Sigmoid colon (tissue), 7 donors: ENCODE results near the gene PGAP6. TPM values are rescaled to one million over a fixed set of nuclear protein-coding genes. Genes with fewer than 3 reads are reported as not detected.

Source experiments
- DNase-seq: peaks from one replicate; pipeline ENCODE4 v3.0.0-alpha.2; 2019
- H3K27ac ChIP-seq, 4 donors: fragments of 200-600 bp; sonication (generic); one replicate each; pipeline ENCODE4 v1.5.1; 2016 to 2019; ENCODE audit warnings: mild to moderate bottlenecking in 1 of 4
- H3K27me3 ChIP-seq, 3 donors: fragments of 200-600 bp; sonication (generic); one replicate each; pipeline ENCODE4 v1.5.1; 2019; ENCODE audit warnings: mild to moderate bottlenecking in 1 of 3
- H3K36me3 ChIP-seq, 4 donors: fragments of 200-600 bp; sonication (generic); one replicate each; pipeline ENCODE4 v1.5.1; 2016 to 2019
- H3K4me1 ChIP-seq, 4 donors: fragments of 200-600 bp; sonication (generic); one replicate each; pipeline ENCODE4 v1.5.1; 2017 to 2019
- H3K4me3 ChIP-seq, 4 donors: fragments of 200-600 bp; sonication (generic); one replicate each; pipeline ENCODE4 v1.5.1; 2017 to 2019; ENCODE audit warnings: mild to moderate bottlenecking in 2 of 4, moderate library complexity in 1 of 4
- H3K9me3 ChIP-seq, 4 donors: fragments of 200-600 bp in 3 of 4; sonication (generic) in 3 of 4; one replicate each; pipeline versions ENCODE4 v1.5.1 to v1.6.1; 2013 to 2019
- CTCF ChIP-seq, 4 experiments: fragments of 450-650 bp in 3 of 4; fragments of 200-600 bp in 1 of 4; IDR thresholded peaks; one replicate each; pipeline ENCODE4 v1.5.1; 2016 to 2019; ENCODE audit warnings: antibody characterized with exemption in 4 of 4, mild to moderate bottlenecking in 3 of 4, moderate library complexity in 2 of 4
- EP300 ChIP-seq, 4 donors: sonication (generic); formaldehyde crosslinking; IDR thresholded peaks; one replicate each; pipeline ENCODE4 v1.6.1; 2017; ENCODE audit warnings: antibody characterized with exemption in 4 of 4
- POLR2A ChIP-seq, 2 donors: fragments of 450-650 bp; IDR thresholded peaks; one replicate each; pipeline ENCODE4 v1.6.1; 2016; ENCODE audit warnings: antibody characterized with exemption in 2 of 2, mild to moderate bottlenecking in 2 of 2, moderate library complexity in 2 of 2
- POLR2AphosphoS5 ChIP-seq, 4 donors: sonication (generic); formaldehyde crosslinking; IDR thresholded peaks; one replicate each; pipeline ENCODE4 v1.6.1; 2017; ENCODE audit warnings: antibody characterized with exemption in 4 of 4
- WGBS, 2 donors: extraction: QIAGEN DNeasy Blood & Tissue Kit; methylation state at CpG; one replicate each; pipeline ENCODE4 v1.1.7; 2013; 5-methylcytosine and 5-hydroxymethylcytosine counted together
- intact Hi-C: fragments of 100-400 bp; cut with DNase I; formaldehyde crosslinking; loops from one replicate; pipeline ENCODE4 v1.15.1; 2023
- polyA plus RNA-seq, 3 donors: library from polyadenylated mRNA; stranded (reverse); fragments of 200-250 nt; gene quantifications; one replicate each; pipeline ENCODE4 v1.2.3, GENCODE V29; 2013
- total RNA-seq, 4 donors: library from RNA; depleted of rRNA; stranded (reverse); fragments of >200 nt; gene quantifications; one replicate each; pipeline ENCODE4 v1.1.0, GENCODE V29; 2016
- donor health status: healthy with polysubstance abuse.
- donor health status: Bipolar disorder and iron deficiency.
- donor health status: healthy.

PGAP6 gene
- total and polyA plus RNA-seq, 7 donors, result 20.7 to 109 (median 26.6) TPM

- Histone ChIP-seq H3K36me3 (no peaks in the 10 kb centered on the region), H3K4me3 (peak overlapping the region in 2 of 4 donors; percentile 76 to 99), H3K4me1 (peaks cover 3 to 73% (median 50%) of the 10 kb centered on the region in 4 donors), H3K27me3 (no peaks in the 10 kb centered on the region), H3K27ac (peak overlapping the region; percentile 1 to 89 (median 70)), H3K9me3 (no peaks in the 10 kb centered on the region)
- intact Hi-C loops, result loop anchor here (2.0 to 10.0 kb wide), 4 partner anchors 17 to 281 kb away; partner anchors contain the start of genes CAPN15, DECR2, RAB11FIP3 and RHOT2
- no peak for DNase-seq
- WGBS, 2 donors, result 11 to 21% methylated on average over 33 of the region's 33 CpGs
- TF ChIP-seq POLR2A (IDR thresholded peaks at IDR 0.05) (no peak), CTCF (IDR thresholded peaks at IDR 0.05) (no peak), EP300 (IDR thresholded peaks at IDR 0.05) (no peak), POLR2AphosphoS5 (IDR thresholded peaks at IDR 0.05) (no peak)
Observed at GRCh38 chr16:383326-384051, 1.7 kb upstream of the PGAP6 start.

GRCh38 chr16:381012-381788 lies 578 bp downstream of the PGAP6 start:
- peak overlapping the region; percentile 64 to 82 (median 76) for H3K27ac ChIP-seq
- no peaks in the 10 kb centered on the region for H3K9me3 ChIP-seq
- 1% methylated on average over 73 of the region's 73 CpGs for WGBS, 2 donors
- H3K27me3 ChIP-seq, result no peaks in the 10 kb centered on the region
- H3K36me3 ChIP-seq, result peaks cover 0 to 15% (median 12%) of the 10 kb centered on the region in 4 donors
- no peak for DNase-seq
- H3K4me1 ChIP-seq, result peaks cover 3 to 50% (median 32%) of the 10 kb centered on the region in 4 donors
- intact Hi-C loops, result loop anchor here (5.0 to 10.0 kb wide), 3 partner anchors 46 to 284 kb away; partner anchors contain the start of genes CAPN15, RAB11FIP3 and RHOT2
- TF ChIP-seq POLR2AphosphoS5 (IDR thresholded peaks at IDR 0.05), result no peak
- no peak for TF ChIP-seq CTCF (IDR thresholded peaks at IDR 0.05)
- no peak for TF ChIP-seq POLR2A (IDR thresholded peaks at IDR 0.05)
- TF ChIP-seq EP300 (IDR thresholded peaks at IDR 0.05), result no peak
- peak overlapping the region; percentile 63 to 99 (median 80) for H3K4me3 ChIP-seq

- no peak for DNase-seq
- 2 to 9% methylated on average over 12 of the region's 12 CpGs for WGBS, 2 donors
- no peak for TF ChIP-seq CTCF (IDR thresholded peaks at IDR 0.05)
- TF ChIP-seq POLR2AphosphoS5 (IDR thresholded peaks at IDR 0.05), result no peak
- no peak for TF ChIP-seq POLR2A (IDR thresholded peaks at IDR 0.05)
- no peak for TF ChIP-seq EP300 (IDR thresholded peaks at IDR 0.05)
- Histone ChIP-seq H3K36me3 (peaks cover 0 to 20% (median 17%) of the 10 kb centered on the region in 4 donors), H3K4me3 (peak overlapping the region; percentile 63 to 99 (median 80)), H3K27me3 (no peaks in the 10 kb centered on the region), H3K9me3 (no peaks in the 10 kb centered on the region), H3K4me1 (peaks cover 3 to 45% (median 31%) of the 10 kb centered on the region in 4 donors), H3K27ac (peak overlapping the region; percentile 64 to 82 (median 76))
- intact Hi-C loops, result loop anchor here (5.0 to 10.0 kb wide), 3 partner anchors 47 to 284 kb away; partner anchors contain the start of genes CAPN15, RAB11FIP3 and RHOT2
Observed at GRCh38 chr16:380762-381011, 1.1 kb downstream of the PGAP6 start.

GRCh38 chr16:379961-380761 lies 1.6 kb downstream of the PGAP6 start:
- Histone ChIP-seq H3K4me3 (peak overlapping the region; percentile 63 to 99 (median 80)), H3K9me3 (no peaks in the 10 kb centered on the region), H3K27ac (peak overlapping the region in 2 of 4 donors; percentile 75 to 76), H3K4me1 (peaks cover 3 to 45% (median 31%) of the 10 kb centered on the region in 4 donors), H3K36me3 (peaks cover 0 to 25% (median 19%) of the 10 kb centered on the region in 4 donors), H3K27me3 (no peaks in the 10 kb centered on the region)
- TF ChIP-seq POLR2AphosphoS5 (IDR thresholded peaks at IDR 0.05) (no peak), CTCF (IDR thresholded peaks at IDR 0.05) (no peak), POLR2A (IDR thresholded peaks at IDR 0.05) (no peak), EP300 (IDR thresholded peaks at IDR 0.05) (no peak)
- intact Hi-C loops, result loop anchor here (5.0 to 10.0 kb wide), 3 partner anchors 47 to 285 kb away; partner anchors contain the start of genes CAPN15, RAB11FIP3 and RHOT2
- DNase-seq, result no peak
- WGBS, 2 donors, result 58 to 77% methylated on average over 27 of the region's 27 CpGs
